ENCODE measurements around the gene HAPLN3.

GRCh38 chr15:88909956-88910831, 14.8 kb upstream of the HAPLN3 start:
- TF ChIP-seq CTCF (conservative IDR thresholded peaks at IDR 0.05; ENCODE audit: low read depth, low read length) (no peak), POLR2A (IDR thresholded peaks at IDR 0.05; ENCODE audit: low read depth, low read length) (no peak), SMC3 (IDR thresholded peaks at IDR 0.05; ENCODE audit: low read depth, low read length) (no peak), CEBPB (IDR thresholded peaks at IDR 0.05; ENCODE audit: low read depth, low read length) (no peak; the same call in 1 of the 2 replicates), FOS (IDR thresholded peaks at IDR 0.05; ENCODE audit: low read depth, low read length) (no peak), BHLHE40 (IDR thresholded peaks at IDR 0.05; ENCODE audit: low read depth, low read length) (no peak), USF2 (IDR thresholded peaks at IDR 0.05; ENCODE audit: low read depth, low read length) (no peak)

Measured in IMR-90 (cell line).